ENCODE results near the gene ZBTB7C.

DNA sequence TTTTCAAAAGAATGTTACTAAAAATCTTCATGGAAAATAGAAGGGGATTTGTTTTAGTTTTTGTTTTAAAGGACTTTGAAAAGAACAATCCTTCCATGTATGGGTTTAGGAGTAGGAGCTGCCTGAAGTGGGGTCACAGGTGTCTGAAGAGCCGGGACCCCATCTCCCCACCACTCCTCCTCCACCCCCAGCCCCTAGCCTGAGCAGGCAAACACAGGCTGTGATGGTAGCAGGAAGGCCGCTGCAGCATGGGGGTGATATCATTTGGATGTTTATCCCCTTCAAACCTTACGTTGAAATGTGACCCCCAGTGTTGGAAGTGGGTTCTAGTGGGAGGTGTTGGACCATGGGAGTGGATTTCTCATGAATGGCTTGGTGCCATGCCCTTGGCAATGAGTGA is 93.0 kb downstream of the ZBTB7C start:
- TF ChIP-seq BMI1 (IDR thresholded peaks at IDR 0.05; ENCODE audit: low read length) (no peak), PHF8 (IDR thresholded peaks at IDR 0.05; ENCODE audit: borderline replicate concordance, low read length) (no peak), ZNF239 (CRISPR knock-in tag; IDR thresholded peaks at IDR 0.05) (no peak), POLR2B (IDR thresholded peaks at IDR 0.05; ENCODE audit: low read depth, partially characterized antibody) (no peak), SMC3 (conservative IDR thresholded peaks at IDR 0.05; ENCODE audit: insufficient read depth, low read depth, low read length) (no peak), RBM14 (IDR thresholded peaks at IDR 0.05; ENCODE audit: borderline replicate concordance, insufficient read depth, low read depth, low read length) (no peak), MAFF (IDR thresholded peaks at IDR 0.05; ENCODE audit: low read length) (no peak), E2F4 (CRISPR knock-in tag; IDR thresholded peaks at IDR 0.05; ENCODE audit: low read depth) (no peak), ZNF431 (CRISPR knock-in tag; IDR thresholded peaks at IDR 0.05) (no peak), PHB2 (IDR thresholded peaks at IDR 0.05; ENCODE audit: low read depth) (no peak), ETS1 (conservative IDR thresholded peaks at IDR 0.05; ENCODE audit: control insufficient read depth, low read depth, low read length) (no peak), SPI1 (IDR thresholded peaks at IDR 0.05; ENCODE audit: borderline replicate concordance, low read depth, low read length) (no peak), ZNF780A (CRISPR knock-in tag; IDR thresholded peaks at IDR 0.05) (no peak), LARP7 (IDR thresholded peaks at IDR 0.05) (no peak)

Data from K562 (cell line).